Heart left ventricle (tissue), 16 donors: ENCODE data around the gene LRRC31. TPM values are rescaled to one million over a fixed set of nuclear protein-coding genes. Genes with fewer than 3 reads are reported as not detected.

Source experiments
- ATAC-seq, 4 donors: fragments of 200-7000 bp; cut with Tn5 transposase; one replicate each; pipeline ENCODE4 v1.9.1; 2020 to 2022; ENCODE audit warnings: moderate library complexity in 4 of 4, mild to moderate bottlenecking in 3 of 4, moderate number of reproducible peaks in 1 of 4
- DNase-seq, 5 donors: peaks; one replicate each; pipeline ENCODE4 v3.0.0-alpha.2; 2020
- H3K27ac ChIP-seq, 12 donors: fragments of 200-600 bp; sonication (generic) in 4 of 12; one replicate each; pipeline versions ENCODE4 v1.5.0 to v1.8.0; 2016 to 2022; ENCODE audit warnings: mild to moderate bottlenecking in 2 of 12
- H3K27me3 ChIP-seq, 9 donors: fragments of 200-600 bp; sonication (generic) in 2 of 9; one replicate each; pipeline versions ENCODE4 v1.5.1 to v1.8.0; 2016 to 2022; ENCODE audit warnings: mild to moderate bottlenecking in 3 of 9
- H3K36me3 ChIP-seq, 9 donors: fragments of 200-600 bp; sonication (generic) in 2 of 9; one replicate each; pipeline versions ENCODE4 v1.5.0 to v1.8.0; 2018 to 2022; ENCODE audit warnings: mild to moderate bottlenecking in 2 of 9
- H3K4me1 ChIP-seq, 12 donors: fragments of 200-600 bp; sonication (generic) in 4 of 12; one replicate each; pipeline versions ENCODE4 v1.5.0 to v1.8.0; 2016 to 2022; ENCODE audit warnings: mild to moderate bottlenecking in 3 of 12
- H3K4me3 ChIP-seq, 12 donors: fragments of 200-600 bp; sonication (generic) in 4 of 12; one replicate each; pipeline versions ENCODE4 v1.5.0 to v1.8.0; 2017 to 2022; ENCODE audit warnings: mild to moderate bottlenecking in 9 of 12, moderate library complexity in 4 of 12
- H3K9me3 ChIP-seq, 12 donors: fragments of 200-600 bp; sonication (generic) in 4 of 12; one replicate each; pipeline versions ENCODE4 v1.5.0 to v1.8.0; 2016 to 2022; ENCODE audit warnings: mild to moderate bottlenecking in 1 of 12
- CTCF ChIP-seq, 12 donors: fragments of 200-600 bp; sonication (generic) in 4 of 12; IDR thresholded peaks; one replicate each; pipeline versions ENCODE4 v1.5.0 to v1.8.0; 2018 to 2022; ENCODE audit warnings: antibody characterized with exemption in 12 of 12, mild to moderate bottlenecking in 5 of 12
- POLR2A ChIP-seq, 2 donors: fragments of 450-650 bp; IDR thresholded peaks; one replicate each; pipeline ENCODE4 v1.6.1; 2017; ENCODE audit warnings: antibody characterized with exemption in 2 of 2, mild to moderate bottlenecking in 2 of 2, moderate library complexity in 2 of 2
- WGBS, 4 donors: extraction: QIAGEN DNeasy Blood & Tissue Kit in 2 of 4; methylation state at CpG; one replicate each; pipeline versions ENCODE4 v1.1.5 to v1.1.7; 2013 to 2018; 5-methylcytosine and 5-hydroxymethylcytosine counted together
- intact Hi-C, 10 donors: fragments of 100-400 bp; cut with DNase I; formaldehyde crosslinking; loops; one replicate each; pipeline versions ENCODE4 v1.11.1 to v1.14.2; 2022
- polyA plus RNA-seq, 2 donors: library from polyadenylated mRNA; stranded (reverse); fragments of 200-250 nt; gene quantifications; one replicate each; pipeline ENCODE4 v1.2.3, GENCODE V29; 2013
- total RNA-seq, 9 donors: library from RNA; depleted of rRNA in 2 of 9; stranded (reverse); fragments of >200 nt in 2 of 9; fragmentation: NEBNext Ultra II Directional in 3 of 9; extraction: Animal tissue kit (Norgen Biotek cat#: 25700) in 3 of 9; gene quantifications; one replicate each; pipeline versions ENCODE4 v1.1.0 to v1.2.4, GENCODE V29; 2016 to 2023
- donor health status: ischemic (EF 13 %, LVEDD 7.1; RV severe dilation, severe dysfunction).
- donor health status: healthy with polysubstance abuse.
- donor health status: DM: no; HTN: yes; CAD: no.
- donor health status: DM: no; HTN: no; CAD: no.
- donor health status: ischemic (EF 25% LVEDD 6.9; RV normal size, moderate dysfunction).
- donor health status: ischemic (EF 25% LVEDD 5.7; RV mildly dilated, moderate dysfunction).
- donor health status: healthy.
- donor health status: DM: yes; HTN: yes; CAD: no.
- donor health status: ischemic (EF 35%, LVEDD 5.7; RV mildly dilated, moderate dysfunction).
- donor health status: nonischemic (EF 11% LVEDD 7.7; RV severe dilation, severe dysfunction).
- donor health status: DM: yes; HTN: yes; CAD: no.
- donor health status: PGD.
- donor health status: ischemic (EF 29% LVEDD 5.4; RV normal size, mild dysfunction).
- donor health status: nonischemic (EF 23%, LVEDD 6.1; RV moderate dilation, normal function).

LRRC31 gene
- total and polyA plus RNA-seq, 11 donors: 0.12 TPM; not detected in 10

GRCh38 chr3:169886671-169887070 lies 16.9 kb upstream of the LRRC31 start:
- no peak overlapping the region for H3K4me3 ChIP-seq
- H3K27me3 ChIP-seq: no peaks in the 10 kb centered on the region
- peak; percentile 77 to 90 (median 83) for DNase-seq
- TF ChIP-seq CTCF (IDR thresholded peaks at IDR 0.05): no peak
- no peak for TF ChIP-seq POLR2A (IDR thresholded peaks at IDR 0.05)
- 21 to 29% (median 25%) methylated on average over 5 of the region's 5 CpGs for WGBS, 4 donors
- H3K4me1 ChIP-seq: peaks cover 0 to 12% (median 0%) of the 10 kb centered on the region in 12 donors
- H3K9me3 ChIP-seq: no peaks in the 10 kb centered on the region
- H3K27ac ChIP-seq: peak overlapping the region in 1 of 12 donors; percentile 13
- intact Hi-C loops: loop anchor here in 1 of 10 donors (2.0 kb wide), 1 partner anchor 36 kb away; no protein-coding TSS in a partner anchor
- no peaks in the 10 kb centered on the region for H3K36me3 ChIP-seq
- peak; percentile 99 for ATAC-seq

GRCh38 chr3:169880576-169881250 lies 11.0 kb upstream of the LRRC31 start:
- no peak for TF ChIP-seq POLR2A (IDR thresholded peaks at IDR 0.05)
- TF ChIP-seq CTCF (IDR thresholded peaks at IDR 0.05): no peak
- H3K4me3 ChIP-seq: no peak overlapping the region
- DNase-seq: no peak
- H3K4me1 ChIP-seq: peaks cover 0 to 7% (median 0%) of the 10 kb centered on the region in 12 donors
- intact Hi-C loops: no loop called here
- no peaks in the 10 kb centered on the region for H3K36me3 ChIP-seq
- H3K9me3 ChIP-seq: no peaks in the 10 kb centered on the region
- 62 to 79% (median 73%) methylated on average over 3 to 4 of the region's 4 CpGs for WGBS, 4 donors
- no peak for ATAC-seq
- no peaks in the 10 kb centered on the region for H3K27me3 ChIP-seq
- no peak overlapping the region for H3K27ac ChIP-seq

- no peak overlapping the region for H3K27ac ChIP-seq
- H3K4me1 ChIP-seq: peaks cover 0 to 7% (median 0%) of the 10 kb centered on the region in 12 donors
- DNase-seq: no peak
- no peak overlapping the region for H3K4me3 ChIP-seq
- intact Hi-C loops: no loop called here
- no peaks in the 10 kb centered on the region for H3K27me3 ChIP-seq
- WGBS, 4 donors: 62 to 71% (median 66%) methylated on average over 1 to 3 of the region's 3 CpGs
- H3K9me3 ChIP-seq: no peaks in the 10 kb centered on the region
- peak in 3 of 4 donors; percentile 13 to 36 (median 32) for ATAC-seq
- H3K36me3 ChIP-seq: no peaks in the 10 kb centered on the region
- no peak for TF ChIP-seq POLR2A (IDR thresholded peaks at IDR 0.05)
- TF ChIP-seq CTCF (IDR thresholded peaks at IDR 0.05): no peak
These were observed 10.3 kb upstream of the LRRC31 start for GRCh38 chr3:169879845-169880575.

- Histone ChIP-seq H3K4me1 (peaks cover 0 to 7% (median 0%) of the 10 kb centered on the region in 12 donors), H3K9me3 (no peaks in the 10 kb centered on the region), H3K27ac (no peak overlapping the region), H3K36me3 (no peaks in the 10 kb centered on the region), H3K4me3 (no peak overlapping the region), H3K27me3 (no peaks in the 10 kb centered on the region)
- ATAC-seq: peak in 2 of 4 donors; percentile 16 to 84
- WGBS, 4 donors: 71 to 78% (median 76%) methylated on average over 8 of the region's 8 CpGs
- intact Hi-C loops: no loop called here
- TF ChIP-seq CTCF (IDR thresholded peaks at IDR 0.05): no peak
- no peak for TF ChIP-seq POLR2A (IDR thresholded peaks at IDR 0.05)
- no peak for DNase-seq
These were observed 9.3 kb upstream of the LRRC31 start for GRCh38 chr3:169879013-169879557.
